CD1c-positive myeloid dendritic cell (primary cell): ENCODE data around the gene SLC22A3.
"Not testable (repeated sequence)": the region's sequence is repeated elsewhere in the genome, so short reads cannot be mapped to it uniquely, and the experiment has no call there.

Experiments used
- DNase-seq: peaks from one replicate; pipeline ENCODE4 v3.0.0-alpha.2; 2016; ENCODE audit errors: extremely low spot score

SLC22A3 gene

GRCh38 chr6:160445130-160445529 lies 97.0 kb downstream of the SLC22A3 start:
- no peak for DNase-seq

- DNase-seq = no peak
These were observed 99.2 kb downstream of the SLC22A3 start for GRCh38 chr6:160447350-160447749.

- DNase-seq = not testable (repeated sequence)
These were observed 101.6 kb downstream of the SLC22A3 start for GRCh38 chr6:160449787-160450186.

GRCh38 chr6:160450849-160451248 lies 102.7 kb downstream of the SLC22A3 start:
- DNase-seq = no peak

GRCh38 chr6:160454303-160454702 lies 106.1 kb downstream of the SLC22A3 start:
- no peak for DNase-seq

- DNase-seq = no peak
These were observed 106.9 kb downstream of the SLC22A3 start for GRCh38 chr6:160455081-160455480.

GRCh38 chr6:160455541-160456213 lies 107.5 kb downstream of the SLC22A3 start:
- DNase-seq = peak; percentile 66

- no peak for DNase-seq
These were observed 108.0 kb downstream of the SLC22A3 start for GRCh38 chr6:160456214-160456546.

DNA sequence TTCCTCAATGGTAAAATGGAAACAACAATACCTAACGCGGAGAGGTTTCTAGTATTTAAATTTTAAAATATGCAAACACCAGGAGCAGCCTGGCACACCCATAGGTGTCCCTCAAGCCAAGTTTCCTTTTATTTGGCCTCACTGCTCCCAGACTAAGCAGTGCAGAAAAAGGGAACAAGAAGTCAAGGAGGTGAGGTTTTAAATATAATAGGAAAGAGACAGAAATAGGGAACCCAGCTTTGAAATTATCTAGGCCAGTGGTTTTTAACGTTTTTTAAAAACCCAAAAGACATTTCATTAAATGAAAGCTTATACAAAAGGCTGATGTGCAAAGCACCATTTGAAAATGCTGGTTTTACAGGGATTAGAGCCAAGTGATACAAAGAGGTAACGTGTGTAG lies 109.6 kb downstream of the SLC22A3 start:
- peak; percentile 28 for DNase-seq

DNA sequence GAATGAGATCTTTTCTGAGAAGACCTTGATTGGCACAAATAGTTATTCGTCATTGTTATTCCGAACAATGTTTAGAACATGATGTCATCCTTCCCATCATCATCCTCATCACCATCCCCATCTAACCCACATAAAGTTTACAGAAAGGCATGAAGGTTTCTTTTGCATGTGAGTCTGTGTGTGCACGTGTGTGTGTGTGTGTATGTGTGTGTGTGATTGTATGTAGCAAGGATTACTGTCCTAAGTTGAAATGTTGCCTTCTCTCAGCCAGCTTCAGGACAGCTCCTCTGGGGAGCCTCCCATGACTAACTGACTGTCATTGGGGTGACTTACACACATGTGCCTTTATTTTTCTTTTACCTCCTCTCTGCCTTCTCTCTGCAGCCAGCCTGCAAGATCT lies 113.5 kb downstream of the SLC22A3 start:
- no peak for DNase-seq

GRCh38 chr6:160462116-160462515 lies 113.9 kb downstream of the SLC22A3 start:
- DNase-seq = no peak

DNA sequence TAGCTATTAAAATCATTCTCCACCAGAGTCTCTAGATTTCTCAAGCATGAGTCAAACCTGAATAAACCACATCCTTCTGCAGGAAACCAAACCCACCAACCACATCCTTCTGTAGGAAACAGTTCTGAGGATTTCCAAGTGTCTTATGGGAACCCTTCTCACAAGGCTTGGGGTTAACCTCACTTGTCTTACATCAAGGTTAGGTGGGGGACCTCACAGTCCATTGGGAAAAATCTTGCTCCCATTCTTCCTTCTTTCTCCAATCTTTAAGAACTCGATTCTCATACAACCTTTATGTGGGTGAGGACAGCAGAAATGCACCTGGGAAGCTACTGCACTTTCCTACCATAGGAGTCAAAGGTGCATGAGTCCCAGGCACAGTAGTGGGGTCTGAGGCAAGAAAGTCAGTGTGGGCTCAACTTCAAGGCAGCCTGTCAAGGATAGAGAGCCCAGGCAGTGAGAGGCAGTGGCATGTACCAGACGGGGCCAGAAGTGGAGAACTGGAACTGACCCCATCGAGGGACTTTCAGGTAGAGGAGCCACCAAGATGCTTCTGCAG lies 114.5 kb downstream of the SLC22A3 start:
- peak; percentile 65 for DNase-seq

- no peak for DNase-seq
These were observed 116.6 kb downstream of the SLC22A3 start for GRCh38 chr6:160464744-160465143.

- not testable (repeated sequence) for DNase-seq
These were observed 119.2 kb downstream of the SLC22A3 start for GRCh38 chr6:160467261-160467871.

- DNase-seq = no peak
These were observed 121.0 kb downstream of the SLC22A3 start for GRCh38 chr6:160469153-160469552.

DNA sequence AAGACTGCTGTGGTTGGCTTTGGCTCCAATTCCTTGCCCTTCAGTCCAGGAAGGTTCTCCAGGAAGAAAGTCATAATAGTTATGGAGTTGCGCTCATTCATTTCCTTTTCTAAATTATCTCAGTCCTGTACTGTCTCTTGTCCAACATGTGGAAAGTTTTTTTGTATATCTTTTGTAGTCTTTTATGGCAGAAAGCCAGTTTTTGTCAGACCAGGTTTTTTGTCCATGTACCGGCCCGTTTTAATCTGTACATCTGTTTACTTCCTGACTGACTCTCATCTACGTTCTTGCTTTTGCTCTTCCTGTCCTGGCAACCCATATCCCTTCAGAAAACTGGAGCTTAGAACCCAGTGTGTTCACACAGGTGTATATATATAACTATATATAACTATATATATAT lies 127.9 kb downstream of the SLC22A3 start:
- DNase-seq = not testable (repeated sequence)

DNA sequence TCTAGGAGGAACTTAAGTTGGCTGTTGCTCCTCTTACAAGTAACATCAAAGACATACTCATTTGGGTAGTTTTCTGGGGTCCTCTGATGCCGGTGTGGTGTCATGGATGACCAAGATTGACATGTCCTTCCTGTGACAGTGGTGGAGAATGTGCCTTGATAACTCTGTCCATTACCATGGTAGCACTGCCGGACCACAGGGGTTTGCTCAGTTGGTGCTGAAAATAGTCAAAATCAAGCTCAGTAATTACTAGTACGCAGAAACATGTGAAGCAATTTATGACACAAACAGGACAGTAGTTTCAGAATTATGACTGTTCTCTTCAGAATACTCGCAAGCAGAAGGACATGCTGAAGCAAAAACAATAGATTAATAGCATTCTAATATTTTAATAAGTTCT lies 128.9 kb downstream of the SLC22A3 start:
- DNase-seq = not testable (repeated sequence)

- DNase-seq = no peak
These were observed 129.7 kb downstream of the SLC22A3 start for GRCh38 chr6:160477901-160478300.

DNA sequence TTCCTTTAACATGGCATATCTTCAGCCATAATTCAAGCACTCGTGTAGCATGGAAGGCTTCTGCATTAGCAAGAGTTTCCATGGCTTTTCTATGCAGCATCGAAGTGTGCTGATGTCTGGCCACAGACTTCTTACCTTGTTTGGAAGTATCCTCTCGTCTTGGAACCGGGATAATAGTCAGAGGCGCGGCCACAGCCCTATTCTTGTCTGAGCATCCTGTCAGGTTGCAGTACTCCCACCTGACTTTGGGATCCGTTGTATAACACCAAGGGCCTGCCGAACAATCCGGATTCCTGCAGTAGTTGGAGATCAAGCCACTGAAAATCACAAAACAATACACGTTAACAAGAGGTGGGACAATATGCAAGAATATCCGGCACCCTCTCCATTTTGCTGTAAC lies 138.9 kb downstream of the SLC22A3 start:
- DNase-seq = no peak

GRCh38 chr6:160489091-160489490 lies 140.9 kb downstream of the SLC22A3 start:
- DNase-seq = no peak

- DNase-seq = no peak
These were observed 146.4 kb downstream of the SLC22A3 start for GRCh38 chr6:160494576-160494975.

DNA sequence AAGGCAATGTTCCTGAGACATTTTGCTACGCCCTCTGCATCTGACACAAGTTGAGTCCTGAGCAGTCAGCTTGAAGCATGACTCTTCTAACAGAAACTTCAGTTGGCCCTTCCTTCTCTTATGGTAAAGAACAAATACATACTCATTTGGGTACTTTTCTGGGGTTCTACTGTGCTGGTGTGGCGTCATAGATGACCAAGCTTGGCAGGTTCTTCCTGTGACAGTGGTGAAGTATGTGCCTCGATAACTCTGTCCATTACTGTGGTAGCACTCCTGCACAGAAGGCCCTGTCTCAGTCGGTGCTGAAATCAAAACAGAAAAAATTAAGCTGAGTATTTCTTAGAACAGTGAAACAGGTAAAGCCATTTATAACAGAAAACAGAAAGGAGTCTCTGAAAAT lies 152.5 kb downstream of the SLC22A3 start:
- DNase-seq = no peak
